Fibroblast of mammary gland (primary cell): ENCODE measurements around the gene DISC1.

Experiments
- DNase-seq: peaks from one replicate; pipeline ENCODE4 v3.0.0-alpha.2; 2010; ENCODE audit warnings: low read depth
- H3K4me3 ChIP-seq: 2 replicates; pipeline ENCODE4 v1.5.1; 2011; ENCODE audit warnings: low read depth, mild to moderate bottlenecking, low read length, moderate library complexity; ENCODE audit not compliant: control insufficient read depth
- CTCF ChIP-seq: conservative IDR thresholded peaks from 2 replicates; pipeline ENCODE4 v1.5.1; 2011; ENCODE audit warnings: low read depth, low read length, inconsistent platforms; ENCODE audit not compliant: control insufficient read depth, insufficient read depth

The DISC1 gene

GRCh38 chr1:231850786-231851185 is 224.2 kb downstream of the DISC1 start:
- no peak overlapping the region for H3K4me3 ChIP-seq
- TF ChIP-seq CTCF, result no peak

GRCh38 chr1:231853588-231854207 is 227.1 kb downstream of the DISC1 start:
- no peak for TF ChIP-seq CTCF
- no peak for DNase-seq

More at GRCh38 chr1:231850786-231851185, 224.2 kb downstream of the DISC1 start:
- no peak for DNase-seq

GRCh38 chr1:231855361-231855760 is 228.8 kb downstream of the DISC1 start:
- no peak for TF ChIP-seq CTCF
- DNase-seq, result peak; percentile 11
- H3K4me3 ChIP-seq, result no peak overlapping the region

More at GRCh38 chr1:231853588-231854207, 227.1 kb downstream of the DISC1 start:
- no peak overlapping the region for H3K4me3 ChIP-seq

- TF ChIP-seq CTCF, result no peak
- no peak for DNase-seq
- no peak overlapping the region for H3K4me3 ChIP-seq
Measured at GRCh38 chr1:231855926-231856325, 229.3 kb downstream of the DISC1 start.

- DNase-seq, result no peak
- TF ChIP-seq CTCF, result no peak
Measured at GRCh38 chr1:231856426-231856825, 229.8 kb downstream of the DISC1 start.

GRCh38 chr1:231856894-231857293 is 230.3 kb downstream of the DISC1 start:
- H3K4me3 ChIP-seq, result no peak overlapping the region
- DNase-seq, result no peak
- TF ChIP-seq CTCF, result no peak

More at GRCh38 chr1:231856426-231856825, 229.8 kb downstream of the DISC1 start:
- H3K4me3 ChIP-seq, result no peak overlapping the region
